Neural crest cell (in vitro differentiated cells): Measurements from ENCODE around the gene THOC7. TPM values are rescaled to one million over a fixed set of nuclear protein-coding genes. Genes with fewer than 3 reads are reported as not detected.

Experiments used
- DNase-seq: peaks from one replicate; pipeline ENCODE4 v3.0.0; 2021; ENCODE audit warnings: low read depth, mixed read lengths, low spot score
- H3K27ac Mint-ChIP-seq: one replicate; pipeline ENCODE4 v1.8.0; 2021; ENCODE audit warnings: mild to moderate bottlenecking, mixed read lengths; ENCODE audit not compliant: unreplicated experiment
- H3K27me3 Mint-ChIP-seq: 2 replicates; pipeline ENCODE4 v1.8.0; 2021; ENCODE audit warnings: low read depth, mild to moderate bottlenecking, mixed read lengths
- H3K36me3 Mint-ChIP-seq: 2 replicates; pipeline ENCODE4 v1.8.0; 2021; ENCODE audit warnings: low read depth, mild to moderate bottlenecking, mixed read lengths
- H3K4me1 Mint-ChIP-seq: 2 replicates; pipeline ENCODE4 v1.8.0; 2021; ENCODE audit warnings: mixed read lengths
- H3K4me3 Mint-ChIP-seq: one replicate; pipeline ENCODE4 v1.8.0; 2021; ENCODE audit warnings: mild to moderate bottlenecking, mixed read lengths
- H3K9me3 Mint-ChIP-seq: 2 replicates; pipeline ENCODE4 v1.8.0; 2021; ENCODE audit warnings: mixed read lengths
- CTCF ChIP-seq: fragments of 200-600 bp; sonication (generic); conservative IDR thresholded peaks from 2 replicates; pipeline ENCODE4 v1.5.0; 2021; ENCODE audit warnings: antibody characterized with exemption, mild to moderate bottlenecking
- total RNA-seq: library from RNA; stranded (reverse); gene quantifications from 2 replicates; pipeline ENCODE4 v1.2.1, GENCODE V29; 2021

THOC7 gene
- total RNA-seq, 1 donor from 2014 or later, result 59.2 TPM

- peaks cover 28% of the 10 kb centered on the region for H3K4me1 Mint-ChIP-seq
These were observed 14.3 kb upstream of the THOC7 start for GRCh38 chr3:63877737-63878393.

GRCh38 chr3:63876260-63876659 is 12.7 kb upstream of the THOC7 start:
- Mint-ChIP-seq H3K4me1 (peaks cover 28% of the 10 kb centered on the region), H3K4me3 (no peak overlapping the region)
- no peak for TF ChIP-seq CTCF

More at GRCh38 chr3:63877737-63878393, 14.3 kb upstream of the THOC7 start:
- Mint-ChIP-seq H3K27me3 (no peaks in the 10 kb centered on the region), H3K27ac (peak overlapping the region; percentile 15), H3K36me3 (no peaks in the 10 kb centered on the region), H3K9me3 (no peaks in the 10 kb centered on the region), H3K4me3 (no peak overlapping the region)
- TF ChIP-seq CTCF, result no peak
- DNase-seq, result no peak

GRCh38 chr3:63875510-63875909 is 11.9 kb upstream of the THOC7 start:
- Mint-ChIP-seq H3K27me3 (no peaks in the 10 kb centered on the region), H3K4me1 (peaks cover 22% of the 10 kb centered on the region), H3K4me3 (no peak overlapping the region), H3K36me3 (no peaks in the 10 kb centered on the region), H3K27ac (no peak overlapping the region), H3K9me3 (no peaks in the 10 kb centered on the region)
- no peak for TF ChIP-seq CTCF
- no peak for DNase-seq

More at GRCh38 chr3:63876260-63876659, 12.7 kb upstream of the THOC7 start:
- H3K9me3 Mint-ChIP-seq, result no peaks in the 10 kb centered on the region
- no peak overlapping the region for H3K27ac Mint-ChIP-seq
- H3K36me3 Mint-ChIP-seq, result no peaks in the 10 kb centered on the region
- no peaks in the 10 kb centered on the region for H3K27me3 Mint-ChIP-seq
- DNase-seq, result no peak

GRCh38 chr3:63874769-63875168 is 11.2 kb upstream of the THOC7 start:
- Mint-ChIP-seq H3K27me3 (no peaks in the 10 kb centered on the region), H3K27ac (no peak overlapping the region), H3K4me1 (peaks cover 17% of the 10 kb centered on the region), H3K36me3 (no peaks in the 10 kb centered on the region), H3K4me3 (no peak overlapping the region), H3K9me3 (no peaks in the 10 kb centered on the region)
- no peak for TF ChIP-seq CTCF
- no peak for DNase-seq

GRCh38 chr3:63872135-63872924 is 8.7 kb upstream of the THOC7 start:
- Mint-ChIP-seq H3K4me3 (no peak overlapping the region), H3K36me3 (no peaks in the 10 kb centered on the region), H3K4me1 (peaks cover under 1% of the 10 kb centered on the region), H3K27me3 (no peaks in the 10 kb centered on the region), H3K9me3 (no peaks in the 10 kb centered on the region), H3K27ac (no peak overlapping the region)
- DNase-seq, result no peak
- TF ChIP-seq CTCF, result no peak
